CD4-positive, alpha-beta memory T cell (primary cell): ENCODE data around the gene KRT3. TPM values are rescaled to one million over a fixed set of nuclear protein-coding genes. Genes with fewer than 3 reads are reported as not detected.
A peak's percentile ranks its signal among the peaks of the same experiment; 100 is the strongest.

Source experiments
- CTCF ChIA-PET: fragments of 350-600 bp; sonication (Branson Sonifier 250); formaldehyde crosslinking; loops from one replicate; lab custom pipeline; 2021; ENCODE audit warnings: inconsistent platforms; ENCODE audit not compliant: partially characterized antibody; lab: Charles Lee
- POLR2A ChIA-PET: fragments of 350-600 bp; sonication (Branson Sonifier 250); formaldehyde crosslinking; loops from one replicate; lab custom pipeline; 2021; ENCODE audit not compliant: partially characterized antibody; lab: Charles Lee
- DNase-seq, 5 donors: peaks; one replicate each; pipeline versions ENCODE4 v3.0.0 to v3.0.0-alpha.2; 2020 to 2022; ENCODE audit warnings: mixed read lengths in 1 of 5
- H3K27ac ChIP-seq: one replicate; pipeline ENCODE4 v1.7.0; 2013; ENCODE audit warnings: low read depth, low read length
- H3K27me3 ChIP-seq: 2 replicates; pipeline ENCODE4 v1.7.0; 2013; ENCODE audit warnings: mild to moderate bottlenecking, low read length, moderate library complexity; ENCODE audit not compliant: insufficient read depth
- H3K36me3 ChIP-seq: 2 replicates; pipeline ENCODE4 v1.7.0; 2013; ENCODE audit warnings: mild to moderate bottlenecking, low read length, moderate library complexity; ENCODE audit not compliant: insufficient read depth
- H3K4me1 ChIP-seq: 2 replicates; pipeline ENCODE4 v1.7.0; 2013; ENCODE audit warnings: mild to moderate bottlenecking, low read length, moderate library complexity; ENCODE audit not compliant: insufficient read depth
- H3K4me3 ChIP-seq, 2 donors: one replicate each; pipeline ENCODE4 v1.7.0; 2013; ENCODE audit warnings: low read length in 2 of 2, mild to moderate bottlenecking in 1 of 2
- H3K9me3 ChIP-seq, 2 donors: one replicate each; pipeline ENCODE4 v1.7.0; 2013; ENCODE audit warnings: low read length in 2 of 2, control low read depth in 1 of 2; ENCODE audit not compliant: control insufficient read depth in 1 of 2
- H3K27ac Mint-ChIP-seq, 7 donors: one replicate each; pipeline ENCODE4 v1.8.0; 2020 to 2021; ENCODE audit warnings: mixed read lengths in 7 of 7, mild to moderate bottlenecking in 6 of 7, inconsistent platforms in 3 of 7, moderate library complexity in 3 of 7
- H3K27me3 Mint-ChIP-seq, 2 donors: one replicate each; pipeline ENCODE4 v1.8.0; 2020 to 2021; ENCODE audit warnings: mixed read lengths in 2 of 2
- H3K36me3 Mint-ChIP-seq, 2 donors: one replicate each; pipeline ENCODE4 v1.8.0; 2020 to 2021; ENCODE audit warnings: mixed read lengths in 2 of 2, inconsistent platforms in 1 of 2, mild to moderate bottlenecking in 1 of 2
- H3K4me1 Mint-ChIP-seq, 4 donors: one replicate each; pipeline ENCODE4 v1.8.0; 2020 to 2021; ENCODE audit warnings: mixed read lengths in 4 of 4, mild to moderate bottlenecking in 1 of 4
- H3K4me3 Mint-ChIP-seq, 8 donors: one replicate each; pipeline ENCODE4 v1.8.0; 2020 to 2021; ENCODE audit warnings: mixed read lengths in 8 of 8, mild to moderate bottlenecking in 7 of 8, moderate library complexity in 6 of 8, inconsistent platforms in 3 of 8
- H3K9me3 Mint-ChIP-seq, 8 donors: one replicate each; pipeline ENCODE4 v1.8.0; 2020 to 2021; ENCODE audit warnings: mixed read lengths in 8 of 8, mild to moderate bottlenecking in 5 of 8, inconsistent platforms in 3 of 8, moderate library complexity in 1 of 8
- intact Hi-C: fragments of 100-400 bp; cut with micrococcal nuclease; formaldehyde crosslinking; loops from one replicate; pipeline ENCODE4 v1.15.1; 2023
- polyA plus RNA-seq, 2 donors: library from polyadenylated mRNA; unstranded; fragments of 300-500 nt; fragmentation: Illumina TruSeq; gene quantifications; one replicate each; pipeline ENCODE4 v1.2.3, GENCODE V29; 2021
- total RNA-seq, 2 experiments: library from RNA; stranded (reverse); gene quantifications; one replicate each; pipeline ENCODE4 v1.2.3, GENCODE V29; 2021

KRT3 gene
- total and polyA plus RNA-seq, 4 experiments from 2014 or later, result not detected

DNA sequence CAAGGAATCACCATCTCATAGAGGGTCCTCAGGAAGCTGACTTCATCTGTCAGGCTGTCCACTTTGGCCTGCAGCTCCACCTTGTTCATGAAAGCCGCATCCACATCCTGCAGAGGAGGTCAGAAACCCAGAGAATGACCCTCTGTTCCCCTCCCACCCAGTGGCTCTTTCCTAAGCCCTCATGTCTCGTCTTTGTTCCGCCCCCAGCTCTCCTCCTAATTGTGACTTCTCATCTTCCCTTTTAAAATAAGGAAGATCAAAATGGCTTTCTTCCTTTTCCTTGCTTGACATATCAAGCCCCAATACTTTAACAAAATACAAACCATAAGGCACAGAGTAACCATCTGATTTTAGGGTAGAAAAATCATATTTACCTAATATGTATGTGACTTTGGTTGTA, 23.1 kb downstream of the KRT3 start:
- no peaks in the 10 kb centered on the region for H3K4me1 ChIP-seq
- no peak for DNase-seq
- no peak overlapping the region for H3K27ac ChIP-seq
- ChIA-PET CTCF (interaction anchor here (1.3 kb wide), 1 partner anchor 105 kb away, joined by 3 read pairs; no protein-coding TSS in a partner anchor), POLR2A (interaction anchor here (1.0 kb wide), 1 partner anchor 187 kb away, joined by 3 read pairs; no protein-coding TSS in a partner anchor)
- Mint-ChIP-seq H3K36me3 (no peaks in the 10 kb centered on the region), H3K27me3 (peaks cover 5 to 12% of the 10 kb centered on the region in 2 donors), H3K9me3 (no peaks in the 10 kb centered on the region), H3K27ac (no peak overlapping the region), H3K4me1 (no peaks in the 10 kb centered on the region), H3K4me3 (no peak overlapping the region)
- no peaks in the 10 kb centered on the region for H3K36me3 ChIP-seq
- H3K27me3 ChIP-seq, result no peaks in the 10 kb centered on the region
- no peak overlapping the region for H3K4me3 ChIP-seq
- no peaks in the 10 kb centered on the region for H3K9me3 ChIP-seq
- intact Hi-C loops, result no loop called here

DNA sequence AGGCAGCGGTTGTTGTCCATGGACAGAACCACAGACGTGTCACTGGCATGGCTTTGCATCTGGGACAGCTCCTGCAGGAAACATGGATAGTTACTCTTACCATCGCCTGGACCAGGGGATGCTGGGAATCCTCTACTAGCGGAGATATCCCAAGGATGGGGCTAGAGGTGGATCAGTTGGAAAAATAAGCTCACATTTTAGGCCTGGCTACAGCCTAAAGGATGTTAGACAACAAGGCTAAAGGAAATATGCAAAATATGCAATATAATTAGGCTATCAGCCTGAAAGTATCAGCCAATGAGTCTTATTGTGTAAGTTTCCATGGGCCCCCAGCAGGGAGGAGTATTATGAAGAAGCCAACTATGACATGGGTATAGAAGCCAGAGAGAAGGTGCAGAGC, 23.7 kb downstream of the KRT3 start:
- H3K27ac Mint-ChIP-seq, result peak overlapping the region in 1 of 7 donors; percentile 15

DNA sequence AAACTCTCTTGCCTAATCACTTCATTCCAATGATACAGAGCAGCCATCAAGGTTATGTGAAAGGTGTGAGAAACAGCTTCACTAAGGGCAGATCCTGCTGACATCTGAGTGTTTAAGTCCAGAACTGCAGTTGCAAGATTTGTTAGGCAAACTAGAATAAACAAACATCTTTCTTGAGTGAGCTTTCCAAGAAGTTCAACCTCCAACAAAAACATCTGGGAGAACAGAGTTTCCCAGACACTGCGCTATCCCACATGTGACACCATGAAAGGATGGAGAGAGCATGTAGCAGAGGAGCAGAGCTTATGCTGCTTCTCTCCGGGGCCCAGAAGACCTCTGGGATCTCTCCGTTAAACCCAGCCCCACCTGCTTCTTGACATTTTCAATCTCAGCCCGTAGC, 24.4 kb downstream of the KRT3 start:
- no peak for DNase-seq
- Histone ChIP-seq H3K4me3 (no peak overlapping the region), H3K9me3 (no peaks in the 10 kb centered on the region), H3K27me3 (no peaks in the 10 kb centered on the region), H3K36me3 (no peaks in the 10 kb centered on the region), H3K27ac (no peak overlapping the region), H3K4me1 (no peaks in the 10 kb centered on the region)
- Mint-ChIP-seq H3K9me3 (no peaks in the 10 kb centered on the region), H3K4me1 (no peaks in the 10 kb centered on the region), H3K36me3 (no peaks in the 10 kb centered on the region), H3K4me3 (no peak overlapping the region), H3K27ac (no peak overlapping the region), H3K27me3 (peaks cover 5 to 16% of the 10 kb centered on the region in 2 donors)
- intact Hi-C loops, result no loop called here
- CTCF ChIA-PET, result no interaction called here
- POLR2A ChIA-PET, result no interaction called here

More for the DNA sequence above, 23.7 kb downstream of the KRT3 start:
- H3K4me1 Mint-ChIP-seq, result no peaks in the 10 kb centered on the region
- no peaks in the 10 kb centered on the region for H3K4me1 ChIP-seq
- intact Hi-C loops, result no loop called here
- no peaks in the 10 kb centered on the region for H3K9me3 ChIP-seq
- POLR2A ChIA-PET, result no interaction called here
- peaks cover 5 to 14% of the 10 kb centered on the region in 2 donors for H3K27me3 Mint-ChIP-seq
- no peak overlapping the region for H3K27ac ChIP-seq
- no peaks in the 10 kb centered on the region for H3K27me3 ChIP-seq
- H3K36me3 Mint-ChIP-seq, result no peaks in the 10 kb centered on the region
- no peak for DNase-seq
- H3K4me3 ChIP-seq, result no peak overlapping the region
- no peaks in the 10 kb centered on the region for H3K9me3 Mint-ChIP-seq
- H3K36me3 ChIP-seq, result no peaks in the 10 kb centered on the region
- H3K4me3 Mint-ChIP-seq, result no peak overlapping the region
- CTCF ChIA-PET, result no interaction called here

DNA sequence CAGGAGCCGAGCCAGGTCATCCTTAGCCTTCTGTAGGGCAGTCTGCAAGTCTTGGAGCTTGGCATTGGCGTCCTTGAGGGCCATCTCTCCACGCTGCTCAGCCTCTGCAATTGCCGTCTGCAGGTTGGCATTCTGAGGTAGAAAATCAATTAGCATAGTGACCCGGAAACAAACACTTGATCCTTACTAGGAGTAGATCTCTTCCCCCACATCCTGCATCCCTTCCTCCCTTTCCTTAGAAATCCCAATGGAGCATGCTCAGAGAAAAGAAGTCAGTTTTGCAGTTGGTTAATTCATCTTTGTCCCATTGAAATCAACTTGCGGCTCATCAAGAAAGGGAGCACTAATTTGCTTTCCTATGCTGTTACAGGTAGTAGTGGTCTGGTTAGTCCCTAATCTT, 24.8 kb downstream of the KRT3 start:
- Mint-ChIP-seq H3K4me3 (no peak overlapping the region), H3K9me3 (no peaks in the 10 kb centered on the region), H3K27me3 (peaks cover 4 to 20% of the 10 kb centered on the region in 2 donors), H3K27ac (no peak overlapping the region), H3K4me1 (no peaks in the 10 kb centered on the region), H3K36me3 (no peaks in the 10 kb centered on the region)
- ChIA-PET POLR2A (no interaction called here), CTCF (no interaction called here)
- H3K4me1 ChIP-seq, result no peaks in the 10 kb centered on the region
- H3K36me3 ChIP-seq, result no peaks in the 10 kb centered on the region
- no peak overlapping the region for H3K4me3 ChIP-seq
- no peaks in the 10 kb centered on the region for H3K27me3 ChIP-seq
- no peak overlapping the region for H3K27ac ChIP-seq
- H3K9me3 ChIP-seq, result no peaks in the 10 kb centered on the region
- intact Hi-C loops, result no loop called here
- no peak for DNase-seq

DNA sequence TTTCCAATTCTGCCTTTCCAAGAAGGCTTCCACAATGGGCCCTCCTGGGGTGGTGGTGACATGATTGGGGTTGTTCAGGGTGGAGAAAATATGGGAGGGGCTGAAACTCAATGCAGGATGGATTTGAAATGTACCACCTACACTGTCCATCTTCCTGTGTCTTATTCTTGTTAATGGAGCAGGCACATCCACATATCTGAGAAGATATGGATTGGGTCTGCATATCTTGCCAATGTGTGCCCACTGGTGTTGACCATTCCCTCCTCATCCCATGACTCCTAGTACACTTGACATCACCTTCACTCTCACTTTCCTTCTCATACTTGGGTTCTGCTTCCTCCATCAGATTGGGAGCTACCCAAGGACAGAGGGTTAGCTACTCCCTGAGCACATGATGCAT, 26.0 kb downstream of the KRT3 start:
- Histone ChIP-seq H3K9me3 (no peaks in the 10 kb centered on the region), H3K4me3 (no peak overlapping the region), H3K36me3 (no peaks in the 10 kb centered on the region), H3K4me1 (no peaks in the 10 kb centered on the region), H3K27ac (no peak overlapping the region), H3K27me3 (no peaks in the 10 kb centered on the region)
- Mint-ChIP-seq H3K36me3 (no peaks in the 10 kb centered on the region), H3K4me3 (no peak overlapping the region), H3K9me3 (no peaks in the 10 kb centered on the region), H3K27ac (no peak overlapping the region), H3K4me1 (no peaks in the 10 kb centered on the region), H3K27me3 (peaks cover 3 to 24% of the 10 kb centered on the region in 2 donors)
- no peak for DNase-seq
- ChIA-PET CTCF (no interaction called here), POLR2A (no interaction called here)
- intact Hi-C loops, result no loop called here

DNA sequence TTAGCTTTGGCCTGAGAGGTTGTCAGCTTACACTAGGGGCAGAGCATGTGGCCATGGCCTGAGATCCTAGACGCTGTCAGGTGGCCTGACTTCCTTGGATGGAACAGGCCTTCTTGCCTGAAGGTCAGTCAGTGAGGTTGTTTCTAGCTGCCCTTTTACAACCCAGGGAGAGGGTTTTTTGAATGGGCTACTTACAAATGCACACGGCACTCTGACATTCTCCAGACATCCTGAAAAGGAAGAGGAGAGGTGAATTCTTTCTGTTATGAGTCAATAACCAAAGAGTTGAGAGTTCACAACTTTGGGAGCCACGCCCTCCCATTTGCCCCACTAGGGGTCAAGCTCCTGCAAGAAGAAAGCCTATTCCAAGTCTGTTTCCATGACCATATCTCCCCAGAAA, 26.6 kb downstream of the KRT3 start:
- H3K4me1 Mint-ChIP-seq, result no peaks in the 10 kb centered on the region
- POLR2A ChIA-PET, result no interaction called here
- no peaks in the 10 kb centered on the region for H3K4me1 ChIP-seq
- no peak overlapping the region for H3K27ac ChIP-seq
- H3K27me3 ChIP-seq, result no peaks in the 10 kb centered on the region
- H3K27me3 Mint-ChIP-seq, result peaks cover 3 to 24% of the 10 kb centered on the region in 2 donors
- no peaks in the 10 kb centered on the region for H3K9me3 ChIP-seq
- H3K4me3 Mint-ChIP-seq, result no peak overlapping the region
- CTCF ChIA-PET, result no interaction called here
- H3K9me3 Mint-ChIP-seq, result no peaks in the 10 kb centered on the region
- H3K36me3 ChIP-seq, result no peaks in the 10 kb centered on the region
- intact Hi-C loops, result no loop called here
- no peak overlapping the region for H3K4me3 ChIP-seq
- DNase-seq, result no peak
- no peaks in the 10 kb centered on the region for H3K36me3 Mint-ChIP-seq
- no peak overlapping the region for H3K27ac Mint-ChIP-seq

DNA sequence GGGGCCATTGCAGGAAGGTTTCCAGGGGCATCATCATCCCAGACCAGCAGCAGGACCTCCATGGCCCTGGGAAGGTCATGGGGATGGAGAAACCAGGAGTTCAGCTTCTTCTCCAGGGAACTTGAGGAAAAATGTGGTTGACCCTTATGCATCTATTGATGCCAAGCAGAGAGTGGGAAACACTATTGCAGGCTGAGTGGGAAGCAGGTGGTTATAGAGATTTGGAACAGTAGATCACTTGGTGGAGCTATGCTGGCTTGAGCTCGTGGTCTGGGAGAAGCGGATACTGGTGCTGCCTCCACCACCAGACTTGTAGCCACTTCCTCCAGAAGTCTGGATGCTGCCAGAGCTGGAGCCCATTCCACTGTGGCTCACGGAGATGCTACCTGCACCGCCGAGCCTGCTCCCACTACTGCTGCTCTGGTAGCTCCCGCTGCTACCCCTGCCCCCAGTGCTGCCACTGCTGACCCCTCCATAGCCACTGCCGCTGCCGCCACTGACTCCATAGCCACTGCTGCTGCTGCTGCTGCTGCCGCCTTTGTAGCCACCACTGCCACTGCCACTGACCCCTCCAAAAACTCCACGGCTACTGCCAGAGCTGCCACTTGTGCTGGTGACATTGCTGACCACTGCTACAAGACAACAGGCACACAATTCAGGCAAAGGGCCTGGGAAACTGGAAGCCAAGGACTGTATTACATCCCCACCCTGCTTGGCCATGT, 27.3 kb downstream of the KRT3 start:
- Mint-ChIP-seq H3K4me1 (no peaks in the 10 kb centered on the region), H3K27ac (no peak overlapping the region)
- no peak overlapping the region for H3K27ac ChIP-seq

More for the DNA sequence above, 27.3 kb downstream of the KRT3 start:
- H3K36me3 ChIP-seq, result no peaks in the 10 kb centered on the region
- H3K4me3 Mint-ChIP-seq, result no peak overlapping the region
- no peak overlapping the region for H3K4me3 ChIP-seq
- H3K9me3 ChIP-seq, result no peaks in the 10 kb centered on the region
- ChIA-PET POLR2A (no interaction called here), CTCF (no interaction called here)
- intact Hi-C loops, result no loop called here
- no peaks in the 10 kb centered on the region for H3K27me3 ChIP-seq
- peaks cover 3 to 24% of the 10 kb centered on the region in 2 donors for H3K27me3 Mint-ChIP-seq
- H3K36me3 Mint-ChIP-seq, result no peaks in the 10 kb centered on the region
- H3K9me3 Mint-ChIP-seq, result no peaks in the 10 kb centered on the region
- H3K4me1 ChIP-seq, result no peaks in the 10 kb centered on the region
- DNase-seq, result no peak
